SH-SY5Y (cell line): Measurements from ENCODE around the gene MTURN.

Source experiments
- GATA2 ChIP-seq: IDR thresholded peaks from 2 replicates; pipeline ENCODE4 v1.6.1; 2011; ENCODE audit warnings: mild to moderate bottlenecking, low read depth, low read length
- GATA3 ChIP-seq: IDR thresholded peaks from 2 replicates; pipeline ENCODE4 v1.6.1; 2011; ENCODE audit warnings: low read depth, mild to moderate bottlenecking, low read length, moderate library complexity

GRCh38 chr7:30177965-30178364 is 43.2 kb downstream of the MTURN start:
- no peak for TF ChIP-seq GATA2
- no peak for TF ChIP-seq GATA3
